Measurements from ENCODE around the gene TFR2.

- TF ChIP-seq, protein P1, sequence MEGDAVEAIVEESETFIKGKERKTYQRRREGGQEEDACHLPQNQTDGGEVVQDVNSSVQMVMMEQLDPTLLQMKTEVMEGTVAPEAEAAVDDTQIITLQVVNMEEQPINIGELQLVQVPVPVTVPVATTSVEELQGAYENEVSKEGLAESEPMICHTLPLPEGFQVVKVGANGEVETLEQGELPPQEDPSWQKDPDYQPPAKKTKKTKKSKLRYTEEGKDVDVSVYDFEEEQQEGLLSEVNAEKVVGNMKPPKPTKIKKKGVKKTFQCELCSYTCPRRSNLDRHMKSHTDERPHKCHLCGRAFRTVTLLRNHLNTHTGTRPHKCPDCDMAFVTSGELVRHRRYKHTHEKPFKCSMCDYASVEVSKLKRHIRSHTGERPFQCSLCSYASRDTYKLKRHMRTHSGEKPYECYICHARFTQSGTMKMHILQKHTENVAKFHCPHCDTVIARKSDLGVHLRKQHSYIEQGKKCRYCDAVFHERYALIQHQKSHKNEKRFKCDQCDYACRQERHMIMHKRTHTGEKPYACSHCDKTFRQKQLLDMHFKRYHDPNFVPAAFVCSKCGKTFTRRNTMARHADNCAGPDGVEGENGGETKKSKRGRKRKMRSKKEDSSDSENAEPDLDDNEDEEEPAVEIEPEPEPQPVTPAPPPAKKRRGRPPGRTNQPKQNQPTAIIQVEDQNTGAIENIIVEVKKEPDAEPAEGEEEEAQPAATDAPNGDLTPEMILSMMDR (IDR thresholded peaks at IDR 0.05), result no peak
- no peak for TF ChIP-seq EZH2 (IDR thresholded peaks at IDR 0.05)
Observed at GRCh38 chr7:100679927-100680575, 38.7 kb upstream of the TFR2 start.

All from neural progenitor cell (in vitro differentiated cells).